Cortex of kidney (tissue), 1 donor: ENCODE results near the gene ZNF567.

Source experiments
- DNase-seq: peaks from one replicate; lab custom pipeline; 2025; lab: John Stamatoyannopoulos, UW

ZNF567 gene

GRCh38 chr19:36750066-36750691 is 62.8 kb downstream of the ZNF567 start:
- DNase-seq, result no peak
